ENCODE measurements around the gene RGL4. TPM values are rescaled to one million over a fixed set of nuclear protein-coding genes. Genes with fewer than 3 reads are reported as not detected.

RGL4 gene
- total RNA-seq, 2 experiments from 2014 or later: 17.1 to 17.4 TPM

GRCh38 chr22:23700706-23701105 lies 9.9 kb downstream of the RGL4 start:
- peaks cover 82% of the 10 kb centered on the region for H3K36me3 Mint-ChIP-seq
- no peaks in the 10 kb centered on the region for H3K27me3 Mint-ChIP-seq
- no peak overlapping the region for H3K27ac Mint-ChIP-seq
- H3K4me3 Mint-ChIP-seq: no peak overlapping the region
- H3K9me3 Mint-ChIP-seq: peaks cover 7% of the 10 kb centered on the region
- H3K4me1 Mint-ChIP-seq: peaks cover 52% of the 10 kb centered on the region
- no peak for DNase-seq

- H3K9me3 Mint-ChIP-seq: peaks cover 7% of the 10 kb centered on the region
- no peak overlapping the region for H3K4me3 Mint-ChIP-seq
- H3K27me3 Mint-ChIP-seq: no peaks in the 10 kb centered on the region
- DNase-seq: no peak
- H3K27ac Mint-ChIP-seq: no peak overlapping the region
- peaks cover 62% of the 10 kb centered on the region for H3K4me1 Mint-ChIP-seq
- H3K36me3 Mint-ChIP-seq: peaks cover 93% of the 10 kb centered on the region
Observed at GRCh38 chr22:23704062-23704461, 13.2 kb downstream of the RGL4 start.

GRCh38 chr22:23704829-23705228 lies 14.0 kb downstream of the RGL4 start:
- H3K4me1 Mint-ChIP-seq: peaks cover 69% of the 10 kb centered on the region
- no peak for DNase-seq
- peak overlapping the region; percentile 35 for H3K4me3 Mint-ChIP-seq

DNA sequence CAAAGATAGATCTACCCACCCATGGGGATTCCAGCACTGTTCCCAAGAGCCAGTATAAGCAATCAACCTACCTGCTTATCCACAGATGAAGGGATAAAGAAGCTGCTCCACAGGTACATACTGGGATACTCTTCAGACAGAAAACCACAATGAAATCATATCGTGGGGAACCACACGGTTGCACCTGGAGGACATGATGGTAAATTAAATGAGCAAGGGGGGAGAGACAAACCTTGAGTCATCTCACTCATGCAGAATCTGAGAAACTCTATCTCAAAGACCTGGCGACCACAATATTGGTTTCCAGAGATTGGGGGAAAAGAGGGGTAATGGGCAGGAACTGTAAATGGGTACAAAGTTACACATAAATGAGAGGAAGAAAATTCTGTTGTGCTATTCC lies 14.5 kb downstream of the RGL4 start:
- DNase-seq: peak; percentile 45
- Mint-ChIP-seq H3K27ac (peak overlapping the region; percentile 88), H3K4me3 (peak overlapping the region; percentile 35), H3K27me3 (no peaks in the 10 kb centered on the region), H3K4me1 (peaks cover 73% of the 10 kb centered on the region), H3K36me3 (peaks cover 93% of the 10 kb centered on the region), H3K9me3 (peaks cover 4% of the 10 kb centered on the region)

More at GRCh38 chr22:23704829-23705228, 14.0 kb downstream of the RGL4 start:
- Mint-ChIP-seq H3K36me3 (peaks cover 93% of the 10 kb centered on the region), H3K27me3 (no peaks in the 10 kb centered on the region), H3K27ac (peak overlapping the region; percentile 88), H3K9me3 (peaks cover 7% of the 10 kb centered on the region)

GRCh38 chr22:23708270-23708669 lies 17.5 kb downstream of the RGL4 start:
- Mint-ChIP-seq H3K36me3 (peaks cover 73% of the 10 kb centered on the region), H3K27ac (peak overlapping the region; percentile 1), H3K27me3 (no peaks in the 10 kb centered on the region), H3K9me3 (no peaks in the 10 kb centered on the region), H3K4me1 (peaks cover 66% of the 10 kb centered on the region), H3K4me3 (no peak overlapping the region)
- no peak for DNase-seq

- Mint-ChIP-seq H3K9me3 (no peaks in the 10 kb centered on the region), H3K36me3 (peaks cover 70% of the 10 kb centered on the region), H3K27ac (peak overlapping the region; percentile 1), H3K27me3 (no peaks in the 10 kb centered on the region), H3K4me3 (no peak overlapping the region), H3K4me1 (peaks cover 65% of the 10 kb centered on the region)
- no peak for DNase-seq
Observed at GRCh38 chr22:23709107-23709506, 18.3 kb downstream of the RGL4 start.

GRCh38 chr22:23712256-23712655 lies 21.4 kb downstream of the RGL4 start:
- H3K27ac Mint-ChIP-seq: no peak overlapping the region
- H3K4me3 Mint-ChIP-seq: no peak overlapping the region
- H3K36me3 Mint-ChIP-seq: peaks cover 51% of the 10 kb centered on the region
- no peaks in the 10 kb centered on the region for H3K27me3 Mint-ChIP-seq
- no peak for DNase-seq
- H3K4me1 Mint-ChIP-seq: peaks cover 49% of the 10 kb centered on the region
- no peaks in the 10 kb centered on the region for H3K9me3 Mint-ChIP-seq

- Mint-ChIP-seq H3K27me3 (no peaks in the 10 kb centered on the region), H3K4me3 (no peak overlapping the region), H3K4me1 (peaks cover 36% of the 10 kb centered on the region), H3K36me3 (peaks cover 34% of the 10 kb centered on the region), H3K9me3 (no peaks in the 10 kb centered on the region), H3K27ac (no peak overlapping the region)
- DNase-seq: no peak
Observed at GRCh38 chr22:23713696-23714595, 23.1 kb downstream of the RGL4 start.

DNA sequence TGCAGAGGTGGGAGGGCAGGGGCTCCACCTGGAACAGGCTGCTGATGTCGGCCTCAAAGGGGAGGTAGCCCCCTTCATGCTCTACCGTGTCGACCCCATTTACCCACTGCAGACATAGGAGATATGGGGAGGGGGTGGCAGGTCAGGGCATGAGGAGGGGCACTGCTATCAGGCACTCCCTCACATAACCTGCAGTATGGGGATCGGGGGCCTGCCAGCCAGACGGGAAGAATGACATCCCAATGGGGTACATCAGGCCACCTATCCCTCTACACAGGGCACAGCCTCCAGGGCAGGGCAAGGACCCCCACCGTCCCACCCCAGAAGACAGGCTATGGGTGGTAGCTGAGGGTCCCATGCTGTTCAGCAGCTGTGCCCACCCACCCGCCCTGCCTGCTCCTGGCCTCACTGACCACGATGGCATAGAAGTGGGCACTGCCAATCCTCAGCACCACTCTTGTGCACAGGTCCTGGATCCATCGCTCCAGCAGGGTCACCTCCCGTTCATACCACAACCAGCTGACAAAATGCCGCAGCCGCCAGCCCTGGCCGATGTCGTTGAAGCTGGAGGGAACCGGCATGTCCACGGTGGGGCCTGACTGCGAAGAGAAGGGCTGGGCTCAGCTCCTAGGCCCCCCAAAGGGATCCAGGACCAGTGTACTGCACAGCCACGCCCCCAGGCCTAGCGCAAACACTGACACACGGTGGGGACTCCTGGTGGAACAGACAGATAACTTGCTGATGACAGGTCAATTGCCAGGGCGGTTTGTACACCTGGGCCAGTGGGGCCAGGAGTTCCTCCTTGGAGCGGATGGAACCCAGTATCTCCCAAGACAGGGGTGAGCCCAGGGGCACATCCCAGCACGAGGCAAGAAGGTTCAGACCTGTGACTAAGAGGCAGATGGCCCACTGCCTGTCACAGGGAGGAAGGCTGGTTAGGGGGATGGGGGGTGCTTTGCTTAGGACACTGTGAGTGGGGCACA lies 24.1 kb downstream of the RGL4 start:
- Mint-ChIP-seq H3K27ac (peak overlapping the region; percentile 63), H3K27me3 (no peaks in the 10 kb centered on the region), H3K4me3 (peak overlapping the region; percentile 78), H3K4me1 (peaks cover 28% of the 10 kb centered on the region), H3K9me3 (no peaks in the 10 kb centered on the region), H3K36me3 (peaks cover 24% of the 10 kb centered on the region)
- DNase-seq: no peak

DNA sequence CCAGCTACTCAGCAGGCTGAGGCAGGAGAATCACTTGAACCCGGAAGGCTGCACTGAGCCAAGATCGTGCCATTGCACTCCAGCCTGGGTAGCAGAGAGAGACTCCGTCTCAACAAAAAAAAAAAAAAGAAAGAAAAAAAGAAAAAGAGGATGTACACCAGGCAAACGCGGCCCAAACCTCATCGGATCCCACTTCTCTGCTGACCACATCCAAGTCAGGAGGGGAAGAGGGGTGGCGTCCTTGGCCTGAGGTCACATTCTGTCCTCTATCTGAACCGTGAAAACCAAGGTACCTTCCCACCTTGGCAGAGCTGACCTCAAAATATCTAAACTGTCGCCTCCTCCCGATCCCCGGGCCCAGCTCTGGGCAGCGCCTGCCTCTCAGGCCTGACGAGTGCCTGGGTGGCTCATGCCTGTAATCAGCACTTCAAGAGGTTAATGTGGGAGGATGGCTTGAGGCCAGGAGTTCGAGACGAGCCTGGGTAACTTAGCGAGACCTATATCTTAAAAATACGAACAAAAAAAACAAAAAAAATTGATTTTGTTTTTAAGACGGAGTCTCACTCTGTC lies 25.1 kb downstream of the RGL4 start:
- DNase-seq: no peak
- Mint-ChIP-seq H3K27me3 (no peaks in the 10 kb centered on the region), H3K27ac (no peak overlapping the region)

DNA sequence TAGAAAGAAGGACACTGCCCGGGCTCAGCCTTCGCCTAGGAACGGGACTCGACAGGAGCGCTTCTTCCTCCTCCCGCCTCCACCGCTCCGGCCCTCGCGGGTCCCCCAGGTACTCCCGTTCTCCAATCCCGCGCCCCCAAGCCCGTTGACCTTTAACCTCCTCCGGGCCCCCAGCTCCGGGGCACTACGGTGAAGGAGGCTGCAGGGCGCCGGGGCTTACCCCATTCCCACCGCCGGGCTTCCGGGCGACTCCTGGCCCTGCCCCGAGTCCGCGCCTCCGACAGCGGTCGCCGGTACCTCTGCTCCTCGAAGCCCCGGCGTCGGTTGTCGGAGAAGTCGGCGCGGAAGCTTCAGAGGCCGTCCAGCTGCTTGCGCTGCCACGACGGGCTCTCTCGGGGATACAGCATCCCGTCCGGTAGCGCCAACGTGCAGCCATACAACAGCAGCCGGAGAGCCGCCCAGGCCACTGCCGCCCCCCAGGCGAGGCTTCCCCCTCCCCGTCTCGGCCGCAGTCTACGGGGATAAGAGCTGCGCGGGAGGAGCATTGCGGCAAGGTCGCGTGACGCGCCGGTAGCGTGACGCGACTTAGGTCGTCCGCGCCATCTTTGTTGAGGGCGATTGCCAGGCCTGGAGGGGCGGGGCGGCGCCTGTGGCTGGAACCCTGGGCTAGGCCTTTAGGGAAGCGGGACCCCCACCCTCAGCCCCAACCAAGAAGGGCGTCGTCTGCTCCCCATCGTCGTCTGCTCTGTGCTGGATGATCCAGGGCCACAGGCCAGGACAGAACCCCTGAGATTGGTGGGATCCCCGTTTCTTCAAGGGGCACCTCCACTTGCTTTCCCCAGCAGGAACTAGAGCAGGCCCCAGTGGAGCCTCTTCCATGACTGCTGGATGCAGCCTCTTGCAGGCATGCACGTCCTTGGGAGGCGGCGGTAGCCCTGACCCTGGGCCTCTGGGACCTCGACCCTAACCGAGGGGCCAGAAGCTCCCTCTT lies 26.3 kb downstream of the RGL4 start:
- H3K4me1 Mint-ChIP-seq: peaks cover 19% of the 10 kb centered on the region
- peak overlapping the region; percentile 78 for H3K4me3 Mint-ChIP-seq
- no peaks in the 10 kb centered on the region for H3K9me3 Mint-ChIP-seq
- H3K36me3 Mint-ChIP-seq: peaks cover 11% of the 10 kb centered on the region
- DNase-seq: peak; percentile 85
- H3K27me3 Mint-ChIP-seq: no peaks in the 10 kb centered on the region
- peak overlapping the region; percentile 83 for H3K27ac Mint-ChIP-seq

More for the DNA sequence above, 25.1 kb downstream of the RGL4 start:
- H3K4me3 Mint-ChIP-seq: peak overlapping the region; percentile 78
- H3K36me3 Mint-ChIP-seq: peaks cover 17% of the 10 kb centered on the region
- H3K9me3 Mint-ChIP-seq: no peaks in the 10 kb centered on the region
- H3K4me1 Mint-ChIP-seq: peaks cover 20% of the 10 kb centered on the region

GRCh38 chr22:23718371-23719165 lies 27.8 kb downstream of the RGL4 start:
- no peak for DNase-seq
- Mint-ChIP-seq H3K4me1 (peaks cover 19% of the 10 kb centered on the region), H3K27me3 (no peaks in the 10 kb centered on the region), H3K4me3 (no peak overlapping the region), H3K36me3 (peaks cover 11% of the 10 kb centered on the region), H3K9me3 (no peaks in the 10 kb centered on the region), H3K27ac (no peak overlapping the region)

- Mint-ChIP-seq H3K4me1 (peaks cover 6% of the 10 kb centered on the region), H3K27ac (no peak overlapping the region), H3K36me3 (no peaks in the 10 kb centered on the region), H3K9me3 (no peaks in the 10 kb centered on the region), H3K27me3 (no peaks in the 10 kb centered on the region), H3K4me3 (no peak overlapping the region)
- DNase-seq: no peak
Observed at GRCh38 chr22:23720855-23721254, 30.0 kb downstream of the RGL4 start.
